Activated T-cell treated with anti-CD3 and anti-CD28 coated beads, Interleukin-2, amount 50 U/mL, for 72 hours (primary cell): ENCODE data around the gene LRRC43. TPM values are rescaled to one million over a fixed set of nuclear protein-coding genes. Genes with fewer than 3 reads are reported as not detected.

Experiments
- total RNA-seq, 2 donors: library from RNA; stranded (reverse); gene quantifications; one replicate each; pipeline ENCODE4 v1.2.3, GENCODE V29; 2022

The LRRC43 gene
- total RNA-seq, 2 donors from 2014 or later, result 0.74 to 1.2 TPM

Other genes with a start within 250 kb of the LRRC43 start
- 10 to 100 TPM in 1 of 2 donors, 1 to 10 TPM in 1; 6.4 to 12.2 TPM for gene BCL7A, start 161.2 kb upstream of the LRRC43 start, total RNA-seq
- 10 to 100 TPM; 17.1 to 17.5 TPM for gene MLXIP, start 104.4 kb upstream of the LRRC43 start, total RNA-seq
- gene IL31, start 8.9 kb upstream of the LRRC43 start, total RNA-seq, result 1 to 10 TPM; 4.0 to 8.0 TPM
- 1 to 10 TPM in 1 of 2 donors, under 1 TPM in 1; 0.55 to 1.1 TPM for gene B3GNT4, start 20.6 kb downstream of the LRRC43 start, total RNA-seq
- 10 to 100 TPM; 48.4 to 51.3 TPM for gene DIABLO, start 42.9 kb downstream of the LRRC43 start, total RNA-seq
- gene VPS33A, start 83.4 kb downstream of the LRRC43 start, total RNA-seq, result 10 to 100 TPM; 23.5 to 24.1 TPM
- gene CLIP1, start 239.5 kb downstream of the LRRC43 start, total RNA-seq, result 100 to 1,000 TPM in 1 of 2 donors, 10 to 100 TPM in 1; 87.3 to 108 TPM